ENCODE results near the gene NPHP4. TPM values are rescaled to one million over a fixed set of nuclear protein-coding genes. Genes with fewer than 3 reads are reported as not detected.

NPHP4 gene
- total and polyA plus RNA-seq, 9 of the 15 experiments (the other 6 are each of a cell fraction or from before 2014, with no cell fraction given), result 0.52 to 26.2 (median 6.7) TPM

DNA sequence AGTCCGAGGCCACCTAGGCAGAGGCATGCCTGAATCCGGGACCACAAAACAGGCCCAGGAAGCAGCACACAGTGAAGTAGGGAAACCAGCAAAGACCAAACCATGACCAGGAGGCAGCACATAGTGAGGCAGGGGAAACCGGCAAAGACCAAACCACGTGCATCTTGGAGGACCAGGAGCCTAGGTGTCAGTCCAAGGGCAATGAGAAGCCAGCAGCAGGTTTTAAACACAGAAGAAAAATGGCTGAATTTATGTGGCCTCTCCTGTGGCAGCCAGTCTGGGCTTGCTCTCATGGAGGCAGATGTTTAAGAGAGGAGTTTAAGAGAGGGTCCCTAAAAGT, 42.5 kb downstream of the NPHP4 start:
- FAIRE-seq, result no peak
- Histone ChIP-seq H3K36me3 (ENCODE audit: control insufficient read depth, insufficient read depth, low read length) (peaks cover 38% of the 10 kb centered on the region; the same call in 2 of the 3 replicates), H3K79me2 (ENCODE audit: control insufficient read depth, insufficient read depth, low read length) (no peaks in the 10 kb centered on the region), H3K27ac (ENCODE audit: extremely low read depth, low read depth, low read length) (no peak overlapping the region), H3K4me2 (ENCODE audit: insufficient read depth, low read length) (no peak overlapping the region), H3K4me3 (no peak overlapping the region), H3K9me3 (replicated peaks; ENCODE audit: control insufficient read depth, insufficient read depth, low read depth, low read length) (no peaks in the 10 kb centered on the region), H3K9ac (ENCODE audit: insufficient read depth in 1 of 2, low read depth in 2 of 2, low read length in 2 of 2) (0 out of 4 replicates have a peak overlapping the region, but pooled peaks of 1 of the 2 experiments have one; percentile 29), H2AFZ (ENCODE audit: low read depth, low read length) (no peak overlapping the region), H3K9me1 (ENCODE audit: control insufficient read depth, insufficient read depth, low read length) (peaks cover 6% of the 10 kb centered on the region), H4K20me1 (replicated peaks; ENCODE audit: control insufficient read depth, insufficient read depth, low read length) (no peaks in the 10 kb centered on the region), H3K27me3 (ENCODE audit: control insufficient read depth in 2 of 2, insufficient read depth in 2 of 2, low read length in 2 of 2) (no peaks in the 10 kb centered on the region), H3K4me1 (replicated peaks in 1 of 2; ENCODE audit: control insufficient read depth in 2 of 2, insufficient read depth in 2 of 2, low read length in 2 of 2) (peaks cover 7 to 11% of the 10 kb centered on the region in 2 experiments; a peak in 4 of 5 replicates)
- no peak for DNase-seq (ENCODE audit: extremely low read depth in 1 of 4, low spot score in 3 of 4)
- ChIA-PET POLR2A (interaction anchor here (0.7 to 1.6 kb wide), 5 partner anchors 12 to 465 kb away, joined by 3 to 7 read pairs (median 3); no protein-coding TSS in a partner anchor), CTCF (ENCODE audit: low intra/inter-chr PET ratio) (no interaction called here)
- in situ Hi-C loops (cut with MboI), result no loop called here
- intact Hi-C loops (cut with micrococcal nuclease), result no loop called here
- no TSS peak for BruUV-seq (replicated peaks)
- 62% methylated on average over 4 of the region's 4 CpGs for WGBS (ENCODE audit: insufficient coverage, low coverage, missing lambda C conversion rate)
- TF ChIP-seq TRIM28 (IDR thresholded peaks at IDR 0.05), result peak; percentile 40; the same call in 1 of the 2 replicates
- TF ChIP-seq SAFB (IDR thresholded peaks at IDR 0.05; ENCODE audit: borderline replicate concordance, low read depth, low read length), result no peak
- TF ChIP-seq, protein P1, sequence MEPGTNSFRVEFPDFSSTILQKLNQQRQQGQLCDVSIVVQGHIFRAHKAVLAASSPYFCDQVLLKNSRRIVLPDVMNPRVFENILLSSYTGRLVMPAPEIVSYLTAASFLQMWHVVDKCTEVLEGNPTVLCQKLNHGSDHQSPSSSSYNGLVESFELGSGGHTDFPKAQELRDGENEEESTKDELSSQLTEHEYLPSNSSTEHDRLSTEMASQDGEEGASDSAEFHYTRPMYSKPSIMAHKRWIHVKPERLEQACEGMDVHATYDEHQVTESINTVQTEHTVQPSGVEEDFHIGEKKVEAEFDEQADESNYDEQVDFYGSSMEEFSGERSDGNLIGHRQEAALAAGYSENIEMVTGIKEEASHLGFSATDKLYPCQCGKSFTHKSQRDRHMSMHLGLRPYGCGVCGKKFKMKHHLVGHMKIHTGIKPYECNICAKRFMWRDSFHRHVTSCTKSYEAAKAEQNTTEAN (CRISPR knock-in tag; IDR thresholded peaks at IDR 0.05), result no peak
- TF ChIP-seq, protein P2, sequence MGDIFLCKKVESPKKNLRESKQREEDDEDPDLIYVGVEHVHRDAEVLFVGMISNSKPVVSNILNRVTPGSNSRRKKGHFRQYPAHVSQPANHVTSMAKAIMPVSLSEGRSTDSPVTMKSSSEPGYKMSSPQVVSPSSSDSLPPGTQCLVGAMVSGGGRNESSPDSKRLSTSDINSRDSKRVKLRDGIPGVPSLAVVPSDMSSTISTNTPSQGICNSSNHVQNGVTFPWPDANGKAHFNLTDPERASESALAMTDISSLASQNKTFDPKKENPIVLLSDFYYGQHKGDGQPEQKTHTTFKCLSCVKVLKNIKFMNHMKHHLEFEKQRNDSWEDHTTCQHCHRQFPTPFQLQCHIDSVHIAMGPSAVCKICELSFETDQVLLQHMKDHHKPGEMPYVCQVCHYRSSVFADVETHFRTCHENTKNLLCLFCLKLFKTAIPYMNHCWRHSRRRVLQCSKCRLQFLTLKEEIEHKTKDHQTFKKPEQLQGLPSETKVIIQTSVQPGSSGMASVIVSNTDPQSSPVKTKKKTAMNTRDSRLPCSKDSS (IDR thresholded peaks at IDR 0.05; ENCODE audit: low read depth, partially characterized antibody), result peak; percentile 55
- TF ChIP-seq ZBED1 (IDR thresholded peaks at IDR 0.05), result no peak
- peak; percentile 63; the same call in 1 of the 2 replicates for TF ChIP-seq CBX5 (IDR thresholded peaks at IDR 0.05; ENCODE audit: borderline replicate concordance, low read depth)
- TF ChIP-seq RFX1 (IDR thresholded peaks at IDR 0.05), result no peak
- 0 out of 2 replicates have a peak, but pooled peaks have one; percentile 22 for TF ChIP-seq SMARCA5 (IDR thresholded peaks at IDR 0.05)
- ATAC-seq, result peak; percentile 50
